ENCODE data around the gene TBC1D17. TPM values are rescaled to one million over a fixed set of nuclear protein-coding genes. Genes with fewer than 3 reads are reported as not detected.

Gene TBC1D17
- total and polyA plus RNA-seq, 9 donors = 23.1 to 77.5 (median 49.8) TPM

DNA sequence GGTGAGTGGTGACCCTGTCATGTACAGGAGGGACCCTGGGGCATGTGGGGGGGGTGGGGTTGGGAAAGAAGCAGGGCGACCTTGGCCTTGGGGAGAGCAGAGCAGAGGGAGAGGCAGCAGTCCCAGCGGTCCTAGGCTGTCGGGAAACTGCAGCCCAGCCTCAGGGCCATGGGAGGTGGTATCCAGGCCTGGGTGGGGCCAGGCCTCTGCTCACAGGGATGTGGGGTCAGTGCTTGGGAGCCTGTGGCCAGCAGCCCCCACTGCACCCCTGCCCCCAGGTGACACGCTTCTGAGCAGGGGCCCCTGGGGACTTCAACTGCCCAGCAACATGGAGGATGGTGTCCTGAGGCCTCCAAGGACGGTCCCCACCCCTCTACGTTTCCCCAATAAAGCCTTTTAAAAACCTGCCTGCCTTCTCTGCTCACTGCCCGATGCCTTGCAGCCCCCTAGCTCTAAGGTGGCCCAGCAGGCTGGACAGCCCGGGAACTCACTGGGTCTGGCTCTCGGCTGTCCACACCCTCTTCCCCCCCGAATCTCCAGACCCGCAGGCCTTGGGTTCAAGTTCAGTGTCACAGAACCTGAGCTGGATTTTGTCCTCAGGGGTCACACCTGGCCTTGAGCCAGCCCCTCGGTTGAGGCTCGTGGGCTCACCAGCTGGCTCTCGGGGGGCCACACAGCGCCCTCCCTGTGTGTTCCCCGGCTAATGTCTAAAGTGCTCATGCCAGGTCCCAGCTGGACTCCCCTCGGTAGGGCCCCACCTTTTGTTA, 17.0 kb upstream of the TBC1D17 start:
- intact Hi-C loops (cut with DNase I) = loop anchor here in 1 of 4 donors (5.0 kb wide), 1 partner anchor 53 kb away; no protein-coding TSS in a partner anchor
- Histone ChIP-seq H3K4me3 (no peak overlapping the region), H3K27me3 (no peaks in the 10 kb centered on the region), H3K9me3 (no peaks in the 10 kb centered on the region), H3K4me1 (ENCODE audit: insufficient read depth) (peaks cover 11% of the 10 kb centered on the region), H3K27ac (peak overlapping the region; percentile 65 to 72), H3K36me3 (no peaks in the 10 kb centered on the region)
- TF ChIP-seq, protein P1, sequence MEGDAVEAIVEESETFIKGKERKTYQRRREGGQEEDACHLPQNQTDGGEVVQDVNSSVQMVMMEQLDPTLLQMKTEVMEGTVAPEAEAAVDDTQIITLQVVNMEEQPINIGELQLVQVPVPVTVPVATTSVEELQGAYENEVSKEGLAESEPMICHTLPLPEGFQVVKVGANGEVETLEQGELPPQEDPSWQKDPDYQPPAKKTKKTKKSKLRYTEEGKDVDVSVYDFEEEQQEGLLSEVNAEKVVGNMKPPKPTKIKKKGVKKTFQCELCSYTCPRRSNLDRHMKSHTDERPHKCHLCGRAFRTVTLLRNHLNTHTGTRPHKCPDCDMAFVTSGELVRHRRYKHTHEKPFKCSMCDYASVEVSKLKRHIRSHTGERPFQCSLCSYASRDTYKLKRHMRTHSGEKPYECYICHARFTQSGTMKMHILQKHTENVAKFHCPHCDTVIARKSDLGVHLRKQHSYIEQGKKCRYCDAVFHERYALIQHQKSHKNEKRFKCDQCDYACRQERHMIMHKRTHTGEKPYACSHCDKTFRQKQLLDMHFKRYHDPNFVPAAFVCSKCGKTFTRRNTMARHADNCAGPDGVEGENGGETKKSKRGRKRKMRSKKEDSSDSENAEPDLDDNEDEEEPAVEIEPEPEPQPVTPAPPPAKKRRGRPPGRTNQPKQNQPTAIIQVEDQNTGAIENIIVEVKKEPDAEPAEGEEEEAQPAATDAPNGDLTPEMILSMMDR (IDR thresholded peaks at IDR 0.05) = no peak
- TF ChIP-seq POLR2A (IDR thresholded peaks at IDR 0.05) = no peak
- WGBS, 3 donors = 47 to 62% (median 55%) methylated on average over 17 of the region's 17 CpGs
- DNase-seq = peak in 3 of 5 donors; percentile 42 to 58 (median 55)

DNA sequence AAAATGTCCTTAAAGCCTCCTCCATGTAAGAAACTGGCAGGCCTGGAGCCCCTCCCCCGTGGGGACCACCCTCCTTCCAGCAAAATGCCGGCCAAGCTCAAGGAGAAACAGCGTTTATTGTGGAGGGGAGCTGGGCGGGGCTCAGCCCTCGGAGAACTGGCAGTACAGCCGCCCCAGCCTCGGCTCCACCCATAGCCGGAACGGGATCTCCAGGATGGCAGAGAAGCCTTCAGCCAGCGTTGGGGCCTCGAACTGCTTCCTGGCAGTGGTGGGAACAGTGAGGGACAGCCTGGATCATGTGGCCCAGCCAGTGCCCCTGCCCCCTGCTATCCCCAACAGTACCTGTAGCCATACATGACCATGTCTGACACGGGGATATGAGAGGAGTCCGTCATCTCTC, 16.4 kb upstream of the TBC1D17 start:
- Histone ChIP-seq H3K4me3 (no peak overlapping the region), H3K27me3 (no peaks in the 10 kb centered on the region), H3K36me3 (no peaks in the 10 kb centered on the region), H3K4me1 (ENCODE audit: insufficient read depth) (peaks cover 15% of the 10 kb centered on the region), H3K27ac (peak overlapping the region; percentile 65 to 72), H3K9me3 (no peaks in the 10 kb centered on the region)
- peak; percentile 71 to 88 (median 77) for DNase-seq
- intact Hi-C loops (cut with DNase I) = loop anchor here in 1 of 4 donors (5.0 kb wide), 1 partner anchor 54 kb away; no protein-coding TSS in a partner anchor
- WGBS, 3 donors = 16 to 38% (median 18%) methylated on average over 11 to 13 of the region's 13 CpGs
- TF ChIP-seq POLR2A (IDR thresholded peaks at IDR 0.05) (no peak), EP300 (IDR thresholded peaks at IDR 0.05) (no peak)
- TF ChIP-seq, protein P1 (IDR thresholded peaks at IDR 0.05) = no peak

DNA sequence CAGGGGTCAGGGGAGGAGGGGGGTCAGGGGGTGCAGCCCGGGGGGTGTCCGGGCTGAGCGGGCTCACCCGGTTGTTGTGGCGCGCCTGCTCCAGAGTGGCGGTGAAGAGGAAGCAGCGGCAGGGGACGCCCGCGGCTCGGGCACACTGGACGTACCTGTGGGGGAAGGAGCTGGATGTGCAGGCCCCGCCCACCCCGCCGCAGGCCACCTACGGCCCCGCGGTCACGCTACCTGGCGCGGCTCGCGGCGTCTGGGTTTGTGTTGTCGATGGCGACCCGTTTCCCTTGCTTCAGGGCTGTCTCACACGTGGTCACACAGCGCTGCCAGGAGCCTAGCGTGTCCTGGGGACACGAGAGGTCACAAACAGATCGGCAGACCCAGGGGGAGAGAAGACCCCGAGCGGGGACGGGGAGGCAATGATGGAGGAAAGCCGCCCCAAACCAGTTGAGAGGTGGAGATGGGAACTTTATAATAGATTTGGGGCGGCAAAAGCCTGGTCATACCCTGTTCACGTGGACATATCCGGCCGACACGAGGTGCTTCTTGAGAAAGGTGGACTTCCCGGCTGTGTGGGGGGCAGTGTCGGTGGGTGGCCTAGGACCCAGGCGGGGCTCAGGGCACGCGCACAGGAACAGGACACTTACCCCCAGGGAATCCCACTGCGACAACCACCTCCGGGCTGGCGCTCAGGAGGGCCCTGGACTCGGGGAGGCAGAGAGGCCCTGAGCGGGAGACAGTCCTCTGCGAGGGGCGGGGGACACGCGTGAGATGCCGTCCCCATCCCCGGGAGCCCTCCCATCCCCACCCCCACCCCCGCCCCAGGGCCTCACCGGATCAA, 15.7 kb upstream of the TBC1D17 start:
- intact Hi-C loops (cut with DNase I) = loop anchor here in 1 of 4 donors (5.0 kb wide), 1 partner anchor 54 kb away; no protein-coding TSS in a partner anchor

More for the DNA sequence above, 15.7 kb upstream of the TBC1D17 start:
- Histone ChIP-seq H3K27ac (peak overlapping the region; percentile 65 to 68), H3K9me3 (no peaks in the 10 kb centered on the region), H3K4me3 (no peak overlapping the region), H3K4me1 (ENCODE audit: insufficient read depth) (peaks cover 17% of the 10 kb centered on the region), H3K36me3 (no peaks in the 10 kb centered on the region), H3K27me3 (no peaks in the 10 kb centered on the region)
- TF ChIP-seq POLR2A (IDR thresholded peaks at IDR 0.05) (no peak), EP300 (IDR thresholded peaks at IDR 0.05) (no peak)
- TF ChIP-seq, protein P1 (IDR thresholded peaks at IDR 0.05) = no peak
- peak in 4 of 5 donors; percentile 46 to 71 (median 57) for DNase-seq
- WGBS, 3 donors = 67 to 76% (median 68%) methylated on average over 59 to 60 of the region's 60 CpGs
